Measurements from ENCODE around the gene CD5L. TPM values are rescaled to one million over a fixed set of nuclear protein-coding genes. Genes with fewer than 3 reads are reported as not detected.

The CD5L gene
- not detected in 2 replicates for total RNA-seq (2014; rRNA removed; shearing (Covaris generic))

DNA sequence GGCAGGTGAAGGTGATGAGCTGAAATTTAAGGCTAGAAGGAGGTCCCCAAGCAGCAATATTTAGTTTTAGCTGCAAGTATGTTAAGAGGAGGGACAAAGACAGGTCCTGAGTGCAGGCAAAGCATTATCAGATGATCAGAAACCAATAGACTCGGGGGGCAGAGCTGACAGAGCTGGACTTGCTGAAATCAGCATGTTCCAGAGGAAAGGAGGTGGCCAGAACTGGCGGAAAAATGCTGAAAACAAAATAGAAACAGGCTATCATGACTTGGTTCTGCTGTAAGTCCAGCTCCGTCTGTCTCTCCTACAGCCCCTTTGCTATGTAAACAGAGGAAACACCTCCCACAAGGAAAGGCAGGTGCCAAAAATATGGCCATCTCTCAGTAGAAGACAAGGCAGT, at the start of gene CD5L:
TSS of gene CD5L (minus strand) at position 101 of the 400 bp plus-strand sequence. CDS start 107 bp downstream, outside the sequence.
- Histone ChIP-seq H3K27ac (no peak within 1 kb of the TSS), H3K36me3 (no peaks in the 10 kb centered on the region), H3K9me3 (replicated peaks) (no peaks in the 10 kb centered on the region), H3K27me3 (replicated peaks) (0 out of 2 replicates have a peak, but pooled peaks cover 9% of the 10 kb centered on the region), H3K4me3 (no peak within 1 kb of the TSS), H3K4me1 (replicated peaks) (no peaks in the 10 kb centered on the region)
- no peak for DNase-seq (ENCODE audit: low read depth in 1 of 2, low spot score in 2 of 2)

DNA sequence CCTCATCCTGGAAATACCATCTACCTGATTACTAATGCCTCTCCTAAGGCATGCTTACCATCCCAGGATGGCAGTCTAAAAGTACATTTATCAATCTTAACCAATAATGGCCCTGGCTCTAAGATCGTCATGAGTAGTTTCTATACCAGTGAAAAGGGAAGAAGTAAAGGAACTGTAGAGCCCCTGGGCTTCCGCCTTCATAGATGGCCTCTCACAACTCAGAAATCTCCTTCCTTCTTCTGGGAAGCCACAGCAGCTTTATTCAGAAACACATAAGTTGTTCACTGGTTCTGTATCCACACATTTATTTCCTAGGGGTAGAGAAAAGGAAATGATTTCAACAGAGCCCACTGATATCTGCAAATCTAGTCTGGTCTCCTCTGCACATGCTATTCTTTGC, 41.0 kb upstream of the CD5L start:
- H3K4me1 ChIP-seq (replicated peaks) = no peaks in the 10 kb centered on the region
- H3K36me3 ChIP-seq = no peaks in the 10 kb centered on the region
- H3K27me3 ChIP-seq (replicated peaks) = no peaks in the 10 kb centered on the region
- H3K9me3 ChIP-seq (replicated peaks) = no peaks in the 10 kb centered on the region
- no peak for DNase-seq (ENCODE audit: low read depth in 1 of 2, low spot score in 2 of 2)
- H3K4me3 ChIP-seq = no peak overlapping the region
- no peak overlapping the region for H3K27ac ChIP-seq

DNA sequence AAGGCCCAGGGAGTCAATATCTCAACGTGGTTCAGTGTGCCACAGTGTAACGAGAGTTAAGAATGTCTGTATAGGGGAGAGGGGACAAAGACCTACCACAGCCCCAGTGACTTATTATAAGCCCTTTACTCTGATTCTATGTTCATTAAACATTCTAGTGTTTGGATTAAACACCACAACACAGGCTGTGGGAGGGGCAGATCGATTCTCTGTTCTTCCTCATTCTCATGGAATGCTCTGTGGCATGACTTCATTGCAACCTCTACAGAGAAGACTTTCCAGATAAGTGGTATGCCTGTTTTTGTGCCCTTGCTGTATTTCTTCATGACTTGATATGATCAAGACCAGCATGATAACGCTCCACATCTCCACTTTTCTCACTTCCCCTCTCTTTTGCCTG, 39.0 kb upstream of the CD5L start:
- Histone ChIP-seq H3K27ac (no peak overlapping the region), H3K9me3 (replicated peaks) (no peaks in the 10 kb centered on the region), H3K36me3 (no peaks in the 10 kb centered on the region), H3K4me3 (no peak overlapping the region), H3K27me3 (replicated peaks) (no peaks in the 10 kb centered on the region), H3K4me1 (replicated peaks) (no peaks in the 10 kb centered on the region)
- no peak for DNase-seq (ENCODE audit: low read depth in 1 of 2, low spot score in 2 of 2)

DNA sequence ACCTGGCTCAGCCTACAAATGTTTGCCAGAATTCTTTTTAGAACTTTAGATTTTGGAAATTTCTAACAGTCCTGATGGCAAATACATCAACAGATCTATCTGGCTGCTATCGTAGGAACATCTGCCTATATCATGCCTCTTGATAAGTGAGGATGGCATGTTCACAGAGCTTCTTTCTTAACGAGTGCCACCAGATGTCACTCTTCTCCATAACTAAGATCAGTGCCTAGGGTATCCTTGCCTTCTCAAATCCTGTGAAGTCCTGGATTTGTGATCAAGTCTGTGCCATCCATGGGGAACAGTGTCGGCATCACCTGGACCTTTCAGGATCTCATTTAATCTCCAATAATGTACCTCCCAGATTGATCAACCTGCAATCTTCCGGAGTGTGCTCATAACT, 36.5 kb upstream of the CD5L start:
- H3K27ac ChIP-seq = no peak overlapping the region
- peaks cover 4% of the 10 kb centered on the region; the same call in 1 of the 2 replicates for H3K27me3 ChIP-seq (replicated peaks)
- no peaks in the 10 kb centered on the region for H3K36me3 ChIP-seq
- H3K9me3 ChIP-seq (replicated peaks) = no peaks in the 10 kb centered on the region
- no peak overlapping the region for H3K4me3 ChIP-seq
- no peaks in the 10 kb centered on the region for H3K4me1 ChIP-seq (replicated peaks)
- peak in 1 of 2 experiments; percentile 7 for DNase-seq (ENCODE audit: low read depth in 1 of 2, low spot score in 2 of 2)

DNA sequence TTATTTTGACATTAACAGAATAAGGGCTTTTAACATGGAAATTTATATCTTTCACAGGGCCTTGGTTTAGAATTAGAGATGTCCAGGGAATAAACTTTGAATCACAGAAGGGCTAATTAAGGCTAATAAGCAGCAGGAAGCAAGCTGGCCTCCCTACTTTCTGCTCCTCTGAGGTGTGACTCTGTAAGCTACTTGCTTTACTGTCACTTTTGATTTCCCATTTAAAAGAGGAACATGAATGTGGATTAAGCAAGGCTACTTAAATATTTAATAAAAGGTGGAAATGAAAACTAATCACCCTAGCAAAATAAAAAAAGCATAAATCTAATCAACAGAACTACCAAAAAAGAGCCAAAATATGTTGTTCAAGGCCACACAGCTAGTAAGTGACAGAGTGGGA, 28.9 kb upstream of the CD5L start:
- no peak for DNase-seq (ENCODE audit: low read depth in 1 of 2, low spot score in 2 of 2)
- no peak overlapping the region for H3K27ac ChIP-seq
- peaks cover 19% of the 10 kb centered on the region for H3K27me3 ChIP-seq (replicated peaks)
- H3K36me3 ChIP-seq = no peaks in the 10 kb centered on the region
- H3K4me3 ChIP-seq = no peak overlapping the region
- no peaks in the 10 kb centered on the region for H3K4me1 ChIP-seq (replicated peaks)
- H3K9me3 ChIP-seq (replicated peaks) = no peaks in the 10 kb centered on the region

DNA sequence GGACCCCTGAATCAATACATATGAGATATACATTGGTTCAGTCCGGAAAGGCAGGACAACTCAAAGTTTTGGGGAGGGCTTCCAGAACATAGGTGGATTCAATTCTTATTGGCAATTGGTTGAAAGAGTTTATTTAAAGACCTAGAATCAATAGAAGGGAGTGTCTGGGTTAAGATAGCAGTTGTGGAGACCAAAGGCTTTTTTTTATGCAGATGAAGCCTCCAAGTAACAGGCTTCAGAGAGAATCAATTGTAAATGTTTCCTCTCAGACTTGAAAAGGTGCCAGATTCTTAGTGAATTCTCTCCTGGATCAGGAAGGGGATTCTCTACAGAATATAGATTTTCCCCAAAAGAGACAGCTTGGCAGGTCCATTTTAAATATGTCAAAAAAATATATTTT, 27.0 kb upstream of the CD5L start:
- Histone ChIP-seq H3K9me3 (replicated peaks) (no peaks in the 10 kb centered on the region), H3K4me3 (no peak overlapping the region), H3K27ac (no peak overlapping the region), H3K27me3 (replicated peaks) (peaks cover 15% of the 10 kb centered on the region), H3K4me1 (replicated peaks) (no peaks in the 10 kb centered on the region), H3K36me3 (no peaks in the 10 kb centered on the region)
- DNase-seq (ENCODE audit: low read depth in 1 of 2, low spot score in 2 of 2) = no peak

DNA sequence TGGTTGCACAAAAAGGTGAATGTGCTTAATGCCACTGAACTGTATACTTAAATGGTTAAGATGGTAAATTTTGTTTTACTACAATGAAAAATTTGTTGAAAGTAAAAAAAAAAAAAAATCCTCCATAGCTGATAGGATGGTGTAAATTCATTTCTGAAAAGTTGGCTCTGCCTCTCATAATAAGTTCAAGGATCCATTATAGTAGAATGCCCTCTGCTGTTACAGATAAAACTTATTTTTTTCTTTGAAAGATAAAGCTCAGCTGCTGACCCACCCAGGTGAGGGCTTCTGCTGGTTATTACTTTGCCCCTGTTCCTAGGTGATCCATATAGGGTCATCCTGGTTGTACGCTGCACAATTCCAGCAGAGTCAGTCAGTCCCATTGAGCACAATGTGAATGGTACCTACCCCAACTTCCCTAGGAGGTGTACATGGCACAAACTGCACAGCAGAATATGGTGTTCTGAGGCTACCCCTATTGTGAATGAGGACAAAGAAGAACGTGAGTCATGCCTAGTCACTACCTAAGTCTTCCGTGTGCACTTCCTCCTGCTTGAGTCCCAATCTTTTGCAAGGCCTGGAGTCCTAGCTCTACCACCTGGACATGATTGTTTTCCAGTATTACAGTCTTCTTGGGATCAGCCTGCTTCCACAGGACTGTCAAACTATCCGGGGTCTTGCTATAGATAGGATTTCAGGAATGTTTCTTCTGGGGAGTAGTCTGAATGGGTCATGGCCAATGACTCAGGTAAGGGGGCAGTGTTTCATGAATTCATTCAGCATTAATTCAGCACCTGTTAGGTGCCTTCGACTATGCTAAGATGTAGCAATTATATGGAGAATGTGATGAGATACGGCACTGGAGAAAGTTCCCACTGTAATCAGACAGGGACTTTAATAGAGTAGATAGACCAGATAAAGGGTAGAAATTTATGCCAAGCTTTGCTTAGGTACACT, 20.8 kb upstream of the CD5L start:
- H3K4me1 ChIP-seq (replicated peaks) = no peaks in the 10 kb centered on the region
- no peak for DNase-seq (ENCODE audit: low read depth in 1 of 2, low spot score in 2 of 2)
- peaks cover 18% of the 10 kb centered on the region for H3K27me3 ChIP-seq (replicated peaks)

DNA sequence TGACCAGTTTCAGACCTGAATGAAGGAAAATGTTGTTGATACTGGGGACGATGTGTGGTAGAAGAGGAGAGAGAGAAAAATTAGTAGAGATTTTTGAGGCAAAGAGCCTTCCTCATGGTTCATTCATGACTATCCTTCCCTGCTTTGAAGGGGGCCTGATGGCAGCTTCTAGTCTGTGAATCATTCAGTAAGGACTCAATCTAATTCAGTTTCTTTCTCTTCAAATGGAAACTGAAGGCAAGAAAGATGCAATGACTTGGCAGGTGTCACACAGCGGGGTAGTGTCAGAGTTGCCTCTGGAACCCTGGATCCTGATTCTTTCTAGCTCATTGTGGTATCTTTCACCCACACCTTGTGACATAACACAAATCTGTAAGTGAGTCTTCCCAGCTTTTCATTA, 14.9 kb upstream of the CD5L start:
- Histone ChIP-seq H3K27ac (no peak overlapping the region), H3K27me3 (replicated peaks) (peaks cover 8% of the 10 kb centered on the region; the same call in 1 of the 2 replicates), H3K36me3 (no peaks in the 10 kb centered on the region), H3K4me3 (no peak overlapping the region), H3K9me3 (replicated peaks) (no peaks in the 10 kb centered on the region), H3K4me1 (replicated peaks) (peaks cover 5% of the 10 kb centered on the region; the same call in 1 of the 2 replicates)
- DNase-seq (ENCODE audit: low read depth in 1 of 2, low spot score in 2 of 2) = no peak

More for the DNA sequence above, 20.8 kb upstream of the CD5L start:
- H3K9me3 ChIP-seq (replicated peaks) = no peaks in the 10 kb centered on the region
- H3K4me3 ChIP-seq = no peak overlapping the region
- no peak overlapping the region for H3K27ac ChIP-seq
- H3K36me3 ChIP-seq = no peaks in the 10 kb centered on the region

DNA sequence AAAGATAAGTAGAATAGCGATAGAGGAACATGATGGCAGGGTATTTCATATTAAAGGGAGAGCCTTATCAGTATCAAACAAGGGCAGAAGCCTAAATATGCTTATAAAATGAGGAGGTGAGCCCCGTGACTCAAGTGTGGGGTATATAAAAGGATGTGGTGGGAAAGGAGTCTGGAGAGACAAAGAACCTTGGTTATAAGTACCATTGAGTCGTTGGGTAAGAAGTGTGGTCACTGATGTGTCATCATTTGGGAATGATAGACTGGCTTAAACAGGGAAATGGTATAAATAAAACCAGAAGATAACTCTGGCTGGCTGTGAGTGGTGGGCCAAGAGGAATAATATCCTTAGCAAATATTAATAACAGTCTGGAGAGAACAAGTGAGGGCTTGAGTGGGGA, 10.9 kb upstream of the CD5L start:
- Histone ChIP-seq H3K27ac (no peak overlapping the region), H3K27me3 (replicated peaks) (peaks cover 5% of the 10 kb centered on the region; the same call in 1 of the 2 replicates), H3K4me1 (replicated peaks) (peaks cover 5% of the 10 kb centered on the region; the same call in 1 of the 2 replicates), H3K36me3 (no peaks in the 10 kb centered on the region), H3K4me3 (no peak overlapping the region), H3K9me3 (replicated peaks) (no peaks in the 10 kb centered on the region)
- DNase-seq (ENCODE audit: low read depth in 1 of 2, low spot score in 2 of 2) = peak in 1 of 2 experiments; percentile 11

DNA sequence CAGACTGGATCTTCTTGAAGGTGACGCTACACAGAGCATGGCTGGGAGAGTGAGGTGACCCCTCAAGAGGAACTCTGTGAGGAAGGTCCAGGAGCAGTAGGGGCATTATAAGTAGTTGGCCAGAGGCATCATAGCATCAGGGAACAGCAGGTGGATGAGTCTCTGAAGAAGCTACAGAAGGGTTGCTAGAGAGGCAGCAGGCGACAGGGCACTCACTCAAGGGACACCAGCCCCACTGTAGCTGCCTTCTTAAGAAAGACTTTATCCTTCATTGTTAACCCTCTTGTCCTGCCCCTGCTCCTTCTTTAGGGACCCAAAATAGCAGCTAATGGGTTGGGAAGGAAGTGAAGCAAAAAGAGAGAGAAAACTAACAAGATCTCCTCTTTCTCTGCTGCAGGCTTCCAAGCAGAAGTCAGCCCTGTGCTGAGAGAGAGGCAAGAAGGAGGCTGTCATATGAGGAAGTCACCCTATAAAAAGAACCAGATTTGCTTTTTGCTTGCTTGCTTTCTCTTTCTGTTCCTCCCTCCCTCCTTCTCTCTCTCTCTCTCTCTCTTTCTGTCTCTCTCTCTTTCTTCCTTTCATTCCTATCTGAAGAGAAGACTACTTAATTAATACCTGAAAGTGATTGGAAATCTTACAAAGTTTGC, 7.7 kb upstream of the CD5L start:
- Histone ChIP-seq H3K9me3 (replicated peaks) (no peaks in the 10 kb centered on the region), H3K27ac (no peak overlapping the region), H3K4me3 (no peak overlapping the region), H3K36me3 (no peaks in the 10 kb centered on the region), H3K27me3 (replicated peaks) (0 out of 2 replicates have a peak, but pooled peaks cover 3% of the 10 kb centered on the region), H3K4me1 (replicated peaks) (peaks cover 5% of the 10 kb centered on the region; the same call in 1 of the 2 replicates)
- no peak for DNase-seq (ENCODE audit: low read depth in 1 of 2, low spot score in 2 of 2)

DNA sequence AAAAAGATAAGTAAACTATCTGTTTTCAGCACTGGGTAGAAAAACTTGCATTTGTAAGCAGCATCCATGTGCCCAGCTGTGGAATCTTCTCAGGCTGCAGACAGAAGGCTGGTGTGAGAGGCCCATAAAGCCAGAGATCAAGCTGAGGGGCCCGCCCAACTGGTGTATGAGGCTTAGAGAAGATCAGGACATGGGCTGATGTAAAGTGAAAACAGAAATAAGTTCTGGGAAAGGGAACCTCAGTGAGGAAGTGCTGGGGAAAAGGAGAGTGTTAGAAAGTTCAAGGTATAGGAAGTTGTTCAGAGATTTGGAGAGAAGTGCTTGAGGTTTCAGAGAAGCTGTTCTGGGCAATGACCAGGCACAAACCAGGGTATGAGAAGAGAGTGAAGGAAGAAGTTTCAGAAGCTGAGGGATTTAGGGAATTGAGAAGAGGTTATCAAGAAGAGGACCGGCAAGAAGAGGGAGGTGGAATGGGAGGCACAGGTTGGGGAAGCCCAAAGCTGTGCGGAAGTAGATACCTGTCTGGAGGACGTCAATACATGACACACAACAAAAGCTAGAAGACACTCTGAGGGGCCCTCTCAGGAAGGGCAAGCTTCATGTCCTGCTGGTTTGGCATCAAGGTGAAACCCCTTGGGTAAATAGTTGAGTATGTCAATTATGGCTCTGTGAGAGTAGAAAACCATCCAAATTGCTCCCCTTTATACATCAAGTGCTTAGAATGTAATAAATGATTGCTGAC, 2.7 kb upstream of the CD5L start:
- Histone ChIP-seq H3K36me3 (no peaks in the 10 kb centered on the region), H3K27ac (no peak overlapping the region)

DNA sequence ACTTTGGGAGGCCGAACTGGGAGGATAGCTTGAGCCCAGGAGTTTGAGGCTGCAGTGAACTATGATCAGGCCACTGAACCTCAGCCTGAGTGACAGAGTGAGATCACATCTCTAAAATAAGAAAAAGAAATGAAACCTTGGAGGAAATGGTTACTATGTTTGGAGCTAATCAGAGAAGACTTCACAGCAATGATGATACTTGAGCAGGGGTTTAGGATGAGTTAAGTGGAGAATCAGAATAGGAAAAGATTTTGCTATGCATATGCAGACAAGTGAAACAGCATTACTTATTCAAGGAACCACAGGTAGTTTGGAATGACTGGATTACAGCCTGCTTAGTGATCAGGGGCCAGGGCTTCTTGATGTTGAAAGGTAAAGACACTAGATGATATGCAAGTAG, 1.3 kb upstream of the CD5L start:
- H3K36me3 ChIP-seq = no peaks in the 10 kb centered on the region
- no peaks in the 10 kb centered on the region for H3K9me3 ChIP-seq (replicated peaks)
- DNase-seq (ENCODE audit: low read depth in 1 of 2, low spot score in 2 of 2) = no peak
- H3K27ac ChIP-seq = no peak overlapping the region
- H3K4me3 ChIP-seq = no peak overlapping the region
- 0 out of 2 replicates have a peak, but pooled peaks cover 7% of the 10 kb centered on the region for H3K27me3 ChIP-seq (replicated peaks)
- no peaks in the 10 kb centered on the region for H3K4me1 ChIP-seq (replicated peaks)

More for the DNA sequence above, 2.7 kb upstream of the CD5L start:
- Histone ChIP-seq H3K27me3 (replicated peaks) (0 out of 2 replicates have a peak, but pooled peaks cover 4% of the 10 kb centered on the region), H3K4me1 (replicated peaks) (no peaks in the 10 kb centered on the region), H3K4me3 (no peak overlapping the region), H3K9me3 (replicated peaks) (no peaks in the 10 kb centered on the region)
- no peak for DNase-seq (ENCODE audit: low read depth in 1 of 2, low spot score in 2 of 2)

DNA sequence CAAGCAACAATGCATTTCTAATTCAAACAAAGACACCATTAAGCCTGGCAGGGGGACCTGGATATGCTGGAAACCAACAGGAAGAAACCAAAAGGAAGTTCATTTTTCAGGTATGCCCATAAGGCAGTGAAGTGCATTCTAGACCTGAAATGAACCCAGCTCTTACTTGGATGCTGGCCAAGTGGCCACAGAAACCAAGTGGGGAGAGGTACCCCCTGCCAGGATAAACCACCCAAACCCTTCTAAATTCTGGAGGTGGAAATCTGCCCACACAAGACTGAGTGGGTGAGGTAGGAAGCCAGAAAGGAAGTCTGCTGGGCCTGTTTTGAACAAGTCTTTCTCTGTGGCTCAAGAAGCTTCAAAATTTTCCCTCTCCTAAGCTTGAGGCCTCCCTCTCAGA, 2.6 kb downstream of the CD5L start:
- H3K27me3 ChIP-seq (replicated peaks) = 0 out of 2 replicates have a peak, but pooled peaks cover 7% of the 10 kb centered on the region
- H3K4me1 ChIP-seq (replicated peaks) = no peaks in the 10 kb centered on the region
- no peaks in the 10 kb centered on the region for H3K9me3 ChIP-seq (replicated peaks)
- no peak overlapping the region for H3K27ac ChIP-seq
- no peaks in the 10 kb centered on the region for H3K36me3 ChIP-seq
- DNase-seq (ENCODE audit: low read depth in 1 of 2, low spot score in 2 of 2) = no peak
- H3K4me3 ChIP-seq = no peak overlapping the region

All from SJSA1 (cell line).